Upper lobe of left lung (tissue), 4 donors: ENCODE data around the gene PLCB1.
"Not testable (repeated sequence)": the region's sequence is repeated elsewhere in the genome, so short reads cannot be mapped to it uniquely, and the experiment has no call there.

Experiments used
- EP300 ChIP-seq, 4 donors: sonication (generic); formaldehyde crosslinking; IDR thresholded peaks; one replicate each; pipeline ENCODE4 v1.5.1; 2017; ENCODE audit warnings: antibody characterized with exemption in 4 of 4, control low read depth in 2 of 4
- POLR2A ChIP-seq, 4 donors: fragments of 450-650 bp; IDR thresholded peaks; one replicate each; pipeline ENCODE4 v1.5.1; 2016 to 2017; ENCODE audit warnings: antibody characterized with exemption in 4 of 4, mild to moderate bottlenecking in 2 of 4
- POLR2AphosphoS5 ChIP-seq, 2 donors: sonication (generic); formaldehyde crosslinking; IDR thresholded peaks; one replicate each; pipeline ENCODE4 v1.5.1; 2017; ENCODE audit warnings: antibody characterized with exemption in 2 of 2
- TF ChIP-seq, protein P1 (sequence below), 6 experiments: fragments of 450-650 bp in 4 of 6; fragments of 200-600 bp in 2 of 6; sonication (generic) in 2 of 6; IDR thresholded peaks; one replicate each; pipeline ENCODE4 v1.5.1; 2016 to 2019; ENCODE audit warnings: antibody characterized with exemption in 6 of 6

DNA sequence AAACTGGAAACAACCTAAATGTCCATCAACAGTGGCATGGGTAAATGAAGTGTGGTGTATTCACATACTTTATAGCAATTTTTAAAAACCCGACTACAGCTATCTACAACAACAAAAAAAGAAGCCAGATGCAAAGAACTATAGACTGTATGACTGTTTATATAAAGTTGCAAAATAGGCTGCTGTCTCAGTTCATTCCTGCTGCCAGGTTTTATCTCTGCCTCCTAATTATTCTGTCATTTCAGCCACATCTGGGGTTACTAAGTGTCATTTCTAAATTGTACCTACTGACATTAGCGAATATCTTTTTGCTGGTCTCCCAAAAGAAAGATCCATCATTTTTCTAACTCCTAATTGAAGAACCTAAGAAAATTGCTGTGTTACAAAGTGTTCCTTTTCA lies 719.9 kb downstream of the PLCB1 start:
- TF ChIP-seq, protein P1, sequence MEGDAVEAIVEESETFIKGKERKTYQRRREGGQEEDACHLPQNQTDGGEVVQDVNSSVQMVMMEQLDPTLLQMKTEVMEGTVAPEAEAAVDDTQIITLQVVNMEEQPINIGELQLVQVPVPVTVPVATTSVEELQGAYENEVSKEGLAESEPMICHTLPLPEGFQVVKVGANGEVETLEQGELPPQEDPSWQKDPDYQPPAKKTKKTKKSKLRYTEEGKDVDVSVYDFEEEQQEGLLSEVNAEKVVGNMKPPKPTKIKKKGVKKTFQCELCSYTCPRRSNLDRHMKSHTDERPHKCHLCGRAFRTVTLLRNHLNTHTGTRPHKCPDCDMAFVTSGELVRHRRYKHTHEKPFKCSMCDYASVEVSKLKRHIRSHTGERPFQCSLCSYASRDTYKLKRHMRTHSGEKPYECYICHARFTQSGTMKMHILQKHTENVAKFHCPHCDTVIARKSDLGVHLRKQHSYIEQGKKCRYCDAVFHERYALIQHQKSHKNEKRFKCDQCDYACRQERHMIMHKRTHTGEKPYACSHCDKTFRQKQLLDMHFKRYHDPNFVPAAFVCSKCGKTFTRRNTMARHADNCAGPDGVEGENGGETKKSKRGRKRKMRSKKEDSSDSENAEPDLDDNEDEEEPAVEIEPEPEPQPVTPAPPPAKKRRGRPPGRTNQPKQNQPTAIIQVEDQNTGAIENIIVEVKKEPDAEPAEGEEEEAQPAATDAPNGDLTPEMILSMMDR (IDR thresholded peaks at IDR 0.05), result not testable (repeated sequence)
- TF ChIP-seq EP300, POLR2A, POLR2AphosphoS5 (IDR thresholded peaks at IDR 0.05): not testable (repeated sequence)
